Measurements from ENCODE around the gene SLTM.

GRCh38 chr15:58916962-58917361 lies 16.5 kb downstream of the SLTM start:
- TF ChIP-seq ZNF24 (tag by site-specific recombination; IDR thresholded peaks at IDR 0.05) (no peak), CTCF (tag by site-specific recombination; IDR thresholded peaks at IDR 0.05) (no peak), YY1 (tag by site-specific recombination; IDR thresholded peaks at IDR 0.05) (no peak), TSHZ1 (tag by site-specific recombination; IDR thresholded peaks at IDR 0.05; ENCODE audit: borderline replicate concordance) (no peak), ZBTB1 (tag by site-specific recombination; IDR thresholded peaks at IDR 0.05) (no peak), ZNF133 (tag by site-specific recombination; IDR thresholded peaks at IDR 0.05) (no peak)

Data from HEK293 (cell line).